Right ventricle myocardium inferior (tissue), 1 donor: ENCODE data around the gene NXT2. TPM values are rescaled to one million over a fixed set of nuclear protein-coding genes. Genes with fewer than 3 reads are reported as not detected.

Experiments used
- total RNA-seq: library from RNA; stranded (reverse); fragmentation: NEBNext Ultra II Directional; extraction: Animal tissue kit (Norgen Biotek cat#: 25700); gene quantifications from one replicate; pipeline ENCODE4 v1.2.1, GENCODE V29; 2021
- donor health status: DM: no; HTN: yes; CAD: no; lungs with severe emphysema.

The NXT2 gene
- total RNA-seq, 1 donor from 2014 or later, result 2.2 TPM

Other genes with a start within 250 kb of the NXT2 start
- not detected for gene GUCY2F, start 54.8 kb upstream of the NXT2 start, total RNA-seq
- gene KCNE5, start 88.3 kb downstream of the NXT2 start, total RNA-seq, result 0.43 TPM
- gene ACSL4, start 196.4 kb downstream of the NXT2 start, total RNA-seq, result 30.6 TPM